HG03097 (cell line): ENCODE data around the gene CNNM1.

Experiments used
- ATAC-seq: cut with Tn5 transposase; IDR thresholded peaks from one replicate; pipeline ENCODE4 v1.9.1; 2021; ENCODE audit not compliant: unreplicated experiment, low FRiP score

CNNM1 gene

DNA sequence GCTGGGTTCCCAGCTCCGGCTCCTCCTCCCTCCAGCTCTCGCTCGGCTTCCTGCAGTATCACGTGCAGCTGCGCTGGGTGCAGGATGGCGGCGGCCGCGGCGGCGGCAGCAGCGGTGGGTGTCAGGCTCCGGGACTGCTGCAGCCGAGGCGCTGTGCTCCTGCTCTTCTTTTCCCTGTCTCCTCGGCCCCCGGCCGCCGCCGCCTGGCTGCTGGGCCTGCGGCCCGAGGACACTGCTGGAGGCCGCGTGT, at the start of gene CNNM1:
CNNM1 (plus strand) TSS at position 53 of the 250 bp plus-strand sequence; CDS start at position 85, 32 bp downstream.
- ATAC-seq = peak; percentile 84

DNA sequence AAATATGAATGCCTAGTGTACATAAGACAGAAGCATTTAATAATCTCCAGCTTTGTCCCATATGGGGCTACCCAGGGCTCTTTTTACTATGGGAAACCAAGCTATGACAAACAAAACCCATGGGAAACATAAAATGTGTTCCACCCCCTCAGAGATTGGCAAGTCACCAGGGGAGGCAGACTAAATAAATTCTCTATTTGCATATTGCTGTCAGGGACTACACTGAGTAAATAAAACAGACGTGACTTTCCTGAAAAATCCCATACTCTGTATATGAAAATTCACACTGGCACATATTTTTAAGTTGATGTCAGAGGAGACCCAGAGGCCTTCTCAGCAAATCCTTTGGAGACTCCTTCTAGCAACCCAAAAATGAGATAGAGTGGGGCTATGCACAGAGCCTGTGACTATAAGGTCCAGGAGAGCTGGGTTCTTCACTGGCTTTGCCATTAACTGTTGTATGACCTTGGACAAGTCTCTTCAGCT, 49.5 kb upstream of the CNNM1 start:
- ATAC-seq = no peak

DNA sequence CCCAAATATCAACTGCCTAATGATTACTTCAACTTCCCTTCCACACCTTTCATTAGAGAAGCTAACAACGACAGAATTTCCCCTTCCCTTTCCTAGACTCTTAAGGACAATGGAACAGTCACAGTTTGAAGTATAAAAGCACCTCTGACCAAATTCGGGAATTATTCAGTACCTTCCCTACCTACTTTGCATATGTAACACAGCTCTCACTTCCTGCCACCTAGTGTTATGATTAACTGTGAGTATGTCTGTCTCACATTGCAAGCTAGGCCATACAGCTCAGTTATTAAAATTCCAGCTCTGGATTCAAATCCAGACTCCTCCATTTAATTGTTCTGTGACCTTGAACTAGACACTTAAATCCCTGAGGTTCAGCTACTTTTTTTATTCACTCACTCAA, 48.7 kb upstream of the CNNM1 start:
- ATAC-seq = no peak

DNA sequence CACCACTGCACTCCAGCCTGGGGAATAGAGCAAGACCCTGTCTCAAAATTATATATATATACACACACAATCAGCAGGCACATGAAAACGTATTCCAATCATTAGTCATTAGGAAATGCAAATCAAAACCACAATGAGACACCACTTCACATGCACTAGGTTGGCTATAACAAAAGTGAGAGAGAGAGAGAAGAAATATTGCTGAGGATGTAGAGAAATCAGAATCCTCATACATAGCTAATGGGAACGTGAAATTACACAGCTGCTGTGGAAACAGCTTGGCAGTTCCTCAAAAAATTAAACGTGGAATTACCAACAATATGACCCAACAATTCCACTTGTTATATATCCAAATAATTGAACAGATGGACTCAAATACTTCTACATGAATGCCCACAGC, 43.3 kb upstream of the CNNM1 start:
- ATAC-seq = no peak

DNA sequence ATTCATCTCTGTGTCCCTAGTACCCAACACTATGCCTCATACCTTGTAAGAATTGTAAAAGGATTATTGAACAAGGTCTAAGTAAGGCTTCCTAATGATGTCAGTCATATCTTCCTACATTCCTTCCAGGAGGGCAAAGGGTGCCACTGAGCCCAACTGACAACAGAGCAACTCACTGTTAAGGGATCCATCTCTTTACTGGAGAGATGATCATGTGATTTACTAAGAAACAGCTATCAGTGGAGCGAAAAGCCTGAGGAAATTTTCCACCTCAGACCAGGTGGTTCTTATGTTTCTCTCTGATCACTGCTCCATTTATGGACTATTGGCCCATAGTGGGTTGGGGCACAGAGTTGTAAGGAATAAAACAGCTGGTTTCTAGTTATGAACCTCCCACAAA, 38.9 kb upstream of the CNNM1 start:
- no peak for ATAC-seq

DNA sequence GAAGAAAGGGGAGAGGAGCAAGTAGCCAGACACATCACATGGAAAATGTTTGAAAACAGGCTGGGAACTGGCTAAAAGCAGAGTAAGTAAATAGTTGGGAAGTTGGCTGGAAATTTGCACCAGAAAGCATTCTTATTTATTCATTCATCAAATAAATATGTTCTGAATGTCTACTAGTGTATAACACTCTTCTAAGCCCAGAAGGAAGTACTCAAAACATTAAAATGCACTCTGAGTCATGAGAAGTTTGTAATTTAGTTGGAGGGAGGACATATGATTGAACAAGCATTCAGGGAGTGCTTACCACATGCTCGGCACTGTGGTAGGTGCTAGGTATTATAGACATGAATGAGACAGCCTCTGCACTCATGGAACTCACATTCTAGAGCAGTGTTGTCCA, 37.0 kb upstream of the CNNM1 start:
- no peak for ATAC-seq

DNA sequence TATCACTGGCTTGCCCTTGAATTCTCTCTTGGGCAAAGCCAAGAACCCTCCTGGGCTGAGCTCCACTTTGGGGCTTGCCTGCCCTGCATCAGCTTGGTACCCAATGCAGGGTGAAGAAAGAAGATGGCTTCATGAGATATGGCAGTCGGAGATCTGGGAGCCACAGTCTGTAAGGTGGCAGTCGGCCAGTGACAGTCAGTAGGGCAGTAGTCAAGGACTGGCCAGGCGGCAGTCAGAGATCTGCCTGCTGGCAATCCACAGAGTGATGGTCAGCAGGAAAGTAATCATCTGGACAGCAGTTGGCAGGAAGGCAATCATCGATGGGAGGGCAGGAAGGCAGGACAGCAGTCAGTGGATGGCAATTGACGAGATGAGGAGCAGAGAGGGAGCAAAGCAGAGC, 32.6 kb upstream of the CNNM1 start:
- ATAC-seq = no peak

DNA sequence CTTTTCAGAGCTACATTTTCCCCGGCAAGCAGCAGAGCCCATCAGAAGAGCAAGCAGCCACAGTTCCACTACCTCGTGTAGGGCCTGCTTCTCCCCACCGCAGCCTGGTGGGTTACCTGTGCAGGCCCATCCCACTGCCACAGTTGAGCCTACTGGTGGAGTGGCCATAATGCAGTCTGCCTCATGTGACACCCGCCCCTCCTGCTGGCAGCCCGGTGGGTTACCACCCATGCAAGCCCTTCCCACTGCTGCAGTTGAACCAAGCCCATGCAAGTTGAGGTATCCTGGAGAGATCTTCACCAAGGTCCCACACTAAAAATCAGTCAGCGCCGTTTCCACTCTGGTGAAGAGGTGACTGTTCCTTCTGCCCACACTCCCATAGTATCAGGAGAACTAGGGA, 32.1 kb upstream of the CNNM1 start:
- no peak for ATAC-seq

DNA sequence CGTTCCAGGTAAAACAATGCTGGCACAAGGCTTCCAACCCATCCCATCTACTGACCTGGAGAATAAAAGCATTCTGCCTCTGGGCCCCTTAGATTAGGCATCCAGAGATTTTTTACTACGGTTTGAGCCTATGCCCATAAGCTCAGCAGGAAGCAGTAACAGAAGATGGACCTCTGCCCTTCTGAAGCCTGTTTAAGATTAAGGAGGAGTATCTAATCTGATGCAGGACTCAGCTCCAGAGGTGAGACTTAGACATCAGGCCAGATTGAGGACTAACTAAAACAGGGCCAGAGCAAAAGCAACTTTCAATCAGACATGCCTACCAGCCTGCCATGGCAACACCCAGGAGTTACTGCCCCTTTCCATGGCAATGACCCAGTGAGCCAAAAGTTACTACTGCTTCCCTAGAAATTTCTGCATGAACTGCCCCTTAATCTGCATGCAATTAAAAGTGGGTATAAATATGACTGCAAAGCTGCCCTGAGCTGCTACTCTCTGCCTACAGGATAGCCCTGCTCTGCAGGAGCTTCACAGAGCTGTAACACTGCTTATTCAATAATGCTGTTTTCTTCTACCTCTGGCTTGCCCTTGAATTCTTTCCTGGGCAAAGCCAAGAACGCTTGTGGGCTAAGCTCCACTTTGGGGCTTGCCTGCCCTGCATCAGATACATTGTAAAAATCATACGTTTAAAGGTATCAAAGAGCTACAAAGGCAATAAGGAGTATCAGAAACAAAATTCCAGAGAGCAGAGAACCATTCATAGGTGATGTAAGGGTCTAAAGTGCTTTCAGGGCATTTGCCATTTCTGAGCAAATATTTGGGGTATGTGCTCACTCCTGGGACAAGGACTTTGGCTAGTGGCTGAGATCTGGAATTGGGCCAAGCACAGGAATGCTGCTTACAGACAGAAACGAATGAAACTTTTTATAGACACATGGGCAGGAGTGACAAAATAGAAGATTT, 25.0 kb upstream of the CNNM1 start:
- no peak for ATAC-seq

DNA sequence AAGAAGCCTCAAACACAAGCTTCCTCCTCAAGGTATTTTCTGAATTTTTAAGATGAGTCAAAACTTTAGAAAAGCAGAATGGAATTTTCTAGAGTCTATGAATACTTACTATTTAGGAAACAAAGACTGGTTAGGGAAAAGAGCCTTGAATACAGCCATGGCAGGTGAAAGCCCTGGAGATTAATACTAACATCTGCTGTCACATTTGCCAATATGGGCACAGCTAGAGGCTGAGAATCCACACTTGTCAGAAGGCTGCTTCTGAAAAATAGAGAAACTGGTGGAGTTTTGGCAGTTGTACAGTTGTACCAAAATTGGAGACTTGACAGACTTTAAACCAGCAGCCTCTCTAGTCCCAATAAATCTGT, 24.3 kb upstream of the CNNM1 start:
- ATAC-seq = no peak

DNA sequence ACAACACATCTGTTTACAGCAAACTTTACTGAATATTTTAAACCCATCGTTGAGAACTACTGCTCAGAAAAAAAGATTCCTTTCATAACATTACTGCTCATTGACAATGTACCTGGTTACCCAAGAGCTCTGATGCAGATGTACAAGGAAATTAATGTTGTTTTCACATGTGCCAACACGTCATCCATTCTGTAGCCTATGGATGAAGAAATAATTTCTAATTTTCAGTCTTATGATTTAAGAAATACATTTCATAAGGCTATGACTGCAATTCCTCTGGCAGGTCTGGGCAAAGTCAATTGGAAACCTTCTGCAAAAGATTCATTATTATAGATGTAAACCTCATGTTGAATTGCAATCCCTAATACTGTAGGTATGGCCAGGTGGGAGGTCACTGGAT, 16.7 kb upstream of the CNNM1 start:
- ATAC-seq = no peak

DNA sequence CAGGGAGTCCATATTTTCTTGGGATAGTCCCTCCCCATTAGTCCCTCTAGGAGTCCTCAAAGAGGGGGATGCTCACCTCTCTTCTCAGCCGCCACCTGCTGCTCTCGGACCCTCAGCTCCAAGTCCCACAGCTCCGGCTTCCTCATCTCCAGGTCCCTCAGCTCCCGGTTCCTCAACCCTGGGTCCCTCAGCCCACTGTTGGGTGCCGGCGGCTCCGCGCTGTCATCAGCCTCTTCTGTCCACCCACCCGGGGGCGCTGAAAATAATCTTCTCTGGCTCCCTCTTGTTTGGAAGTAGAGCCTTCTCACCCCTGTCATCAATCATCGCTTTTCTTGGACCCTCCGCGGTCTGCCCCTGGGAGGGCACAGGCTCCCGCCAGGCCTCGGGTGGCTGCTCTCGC, 13.3 kb upstream of the CNNM1 start:
- no peak for ATAC-seq

DNA sequence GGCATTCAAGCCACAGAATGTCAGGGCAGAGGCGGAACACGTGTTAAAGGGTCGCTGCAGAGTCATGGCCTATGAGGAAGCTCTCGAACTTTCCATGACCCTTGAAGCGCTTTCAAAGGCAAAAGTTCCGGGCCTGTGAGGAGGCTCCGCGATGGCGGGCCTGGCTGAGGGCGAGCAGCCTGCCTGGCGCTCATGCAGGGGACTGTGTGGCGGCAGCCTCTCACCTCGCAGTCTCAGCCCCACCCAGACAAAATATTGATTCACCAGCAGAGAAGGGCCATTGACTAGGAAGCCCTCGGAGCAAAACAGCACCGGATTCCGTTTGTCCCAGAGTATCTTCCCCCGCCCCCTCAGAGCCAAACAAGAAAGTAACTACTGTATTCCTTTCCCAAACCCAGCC, 12.8 kb upstream of the CNNM1 start:
- ATAC-seq = no peak

DNA sequence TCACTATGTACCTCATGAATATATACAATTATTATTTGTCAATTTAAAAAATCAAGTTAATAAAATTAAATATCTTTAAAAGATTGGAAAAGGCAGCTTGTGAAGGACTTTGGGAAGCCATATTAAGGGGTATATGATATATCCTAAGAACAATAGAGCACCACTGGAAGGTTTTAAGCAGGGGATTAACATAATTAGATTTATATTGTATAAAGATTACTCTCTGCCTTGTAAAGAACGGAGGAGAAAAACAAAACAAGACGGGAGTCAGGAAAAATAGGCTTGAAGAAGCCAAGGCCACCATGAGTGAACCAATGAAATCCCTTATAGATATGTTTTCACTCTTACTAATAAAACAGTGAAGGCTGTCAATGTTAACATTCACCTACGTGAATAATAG, 11.1 kb upstream of the CNNM1 start:
- ATAC-seq = no peak

DNA sequence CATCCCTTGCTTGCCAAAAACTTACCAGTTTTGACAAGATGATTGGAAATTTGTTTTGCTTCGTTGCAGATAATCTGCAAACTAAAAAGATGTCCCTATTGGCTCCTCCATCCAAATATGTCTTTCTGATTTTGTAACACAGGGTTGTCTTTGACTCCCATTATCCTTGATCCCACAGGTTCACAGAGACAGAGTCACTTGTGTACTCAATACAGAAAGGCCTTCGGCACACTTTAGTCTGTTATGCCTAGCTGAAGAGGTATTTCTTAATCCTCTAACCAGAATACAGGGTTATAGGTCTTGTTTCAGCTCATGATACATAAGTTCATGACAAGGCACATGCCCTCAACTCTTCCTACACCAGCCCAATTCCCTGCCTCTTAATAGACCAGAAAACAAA, 10.7 kb upstream of the CNNM1 start:
- ATAC-seq = no peak

DNA sequence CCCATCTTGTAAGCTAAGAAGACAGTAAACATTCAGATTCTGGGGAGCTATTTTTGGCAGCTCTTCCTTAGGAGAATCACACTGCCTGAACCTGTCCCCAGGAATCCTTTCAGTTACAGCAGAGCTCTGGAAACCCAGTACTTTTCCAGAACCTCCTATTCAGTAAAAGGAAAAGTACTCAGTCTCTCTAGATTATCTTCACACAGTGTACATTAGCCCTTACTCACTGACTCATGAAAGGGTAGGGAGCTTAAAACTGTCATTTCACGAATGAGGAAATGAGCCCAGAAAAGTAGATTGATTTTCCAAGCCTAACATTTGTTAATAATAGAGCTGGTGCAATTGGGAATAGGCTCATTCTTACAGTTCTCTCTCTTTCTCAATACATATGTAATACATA, 3.9 kb upstream of the CNNM1 start:
- ATAC-seq = no peak

DNA sequence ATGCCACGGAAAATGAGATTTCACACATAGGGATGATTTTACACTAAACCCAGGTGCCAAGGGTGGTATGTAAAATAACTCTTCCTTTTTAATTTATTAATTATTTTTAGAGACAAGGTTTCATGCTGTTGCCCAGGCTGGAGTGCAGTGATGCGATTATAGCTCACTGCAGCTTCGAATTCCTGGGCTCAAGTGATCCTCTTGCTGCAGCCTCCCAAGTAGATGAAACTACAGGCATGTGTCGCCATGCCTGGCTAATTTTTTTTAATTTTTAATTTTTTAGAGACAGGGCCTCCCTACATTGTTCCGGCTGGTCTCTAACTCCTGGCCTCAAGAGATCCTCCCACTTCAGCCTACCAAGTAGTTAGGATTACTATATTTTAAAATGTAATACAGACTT, 2.3 kb upstream of the CNNM1 start:
- ATAC-seq = no peak

DNA sequence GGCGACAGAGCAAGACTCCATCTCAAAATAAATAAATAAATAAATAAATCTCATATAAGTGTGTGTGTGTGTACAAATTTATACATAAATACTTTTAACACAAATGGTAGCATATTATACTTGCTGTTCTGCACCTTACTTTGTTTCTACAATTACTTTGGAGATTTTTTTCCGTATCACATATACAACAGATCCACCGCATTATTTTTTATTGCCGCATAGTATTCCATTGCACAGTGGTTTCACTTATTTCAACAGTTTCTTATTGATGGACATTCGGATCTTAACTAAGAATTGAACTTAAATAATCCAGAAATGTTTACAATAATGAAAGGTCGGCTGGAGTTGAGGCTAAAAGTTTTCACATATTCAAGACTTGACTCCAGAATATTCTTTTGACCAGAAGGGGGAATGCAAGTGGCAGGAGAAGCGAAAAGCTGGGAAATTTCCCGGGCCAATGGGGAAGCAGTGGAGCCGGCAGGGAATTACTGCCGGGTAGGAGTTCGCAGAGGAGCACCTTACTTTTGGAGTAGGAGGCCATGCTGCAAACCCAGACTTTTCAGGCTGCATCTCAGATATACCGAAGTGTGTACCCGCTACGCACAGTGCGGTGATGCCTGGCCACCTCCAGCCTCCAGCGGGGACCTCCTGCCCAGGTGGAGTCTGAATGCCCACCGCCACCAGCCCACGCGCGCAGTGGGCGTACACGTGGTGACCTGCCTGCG, 415 bp upstream of the CNNM1 start:
- no peak for ATAC-seq

DNA sequence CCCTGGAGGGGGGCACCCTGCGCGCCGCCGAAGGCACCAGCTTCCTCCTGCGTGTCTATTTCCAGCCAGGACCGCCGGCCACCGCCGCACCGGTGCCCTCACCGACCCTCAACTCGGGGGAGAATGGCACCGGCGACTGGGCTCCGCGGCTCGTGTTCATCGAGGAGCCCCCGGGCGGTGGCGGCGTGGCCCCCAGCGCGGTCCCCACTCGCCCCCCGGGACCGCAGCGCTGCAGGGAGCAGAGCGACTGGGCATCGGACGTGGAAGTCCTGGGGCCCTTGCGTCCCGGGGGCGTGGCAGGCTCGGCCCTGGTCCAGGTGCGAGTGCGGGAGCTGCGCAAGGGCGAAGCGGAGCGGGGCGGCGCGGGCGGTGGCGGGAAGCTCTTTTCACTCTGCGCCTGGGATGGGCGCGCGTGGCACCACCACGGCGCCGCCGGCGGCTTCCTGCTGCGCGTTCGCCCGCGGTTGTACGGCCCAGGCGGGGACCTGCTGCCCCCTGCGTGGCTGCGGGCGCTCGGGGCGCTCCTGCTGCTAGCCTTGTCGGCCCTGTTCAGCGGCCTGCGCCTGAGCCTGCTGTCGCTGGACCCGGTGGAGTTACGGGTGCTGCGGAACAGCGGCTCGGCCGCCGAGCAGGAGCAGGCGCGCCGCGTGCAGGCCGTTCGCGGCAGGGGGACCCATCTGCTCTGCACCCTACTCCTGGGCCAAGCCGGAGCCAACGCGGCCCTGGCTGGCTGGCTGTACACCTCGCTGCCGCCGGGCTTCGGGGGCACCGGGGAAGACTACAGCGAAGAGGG, 594 bp downstream of the CNNM1 start:
- peak; percentile 46 for ATAC-seq

DNA sequence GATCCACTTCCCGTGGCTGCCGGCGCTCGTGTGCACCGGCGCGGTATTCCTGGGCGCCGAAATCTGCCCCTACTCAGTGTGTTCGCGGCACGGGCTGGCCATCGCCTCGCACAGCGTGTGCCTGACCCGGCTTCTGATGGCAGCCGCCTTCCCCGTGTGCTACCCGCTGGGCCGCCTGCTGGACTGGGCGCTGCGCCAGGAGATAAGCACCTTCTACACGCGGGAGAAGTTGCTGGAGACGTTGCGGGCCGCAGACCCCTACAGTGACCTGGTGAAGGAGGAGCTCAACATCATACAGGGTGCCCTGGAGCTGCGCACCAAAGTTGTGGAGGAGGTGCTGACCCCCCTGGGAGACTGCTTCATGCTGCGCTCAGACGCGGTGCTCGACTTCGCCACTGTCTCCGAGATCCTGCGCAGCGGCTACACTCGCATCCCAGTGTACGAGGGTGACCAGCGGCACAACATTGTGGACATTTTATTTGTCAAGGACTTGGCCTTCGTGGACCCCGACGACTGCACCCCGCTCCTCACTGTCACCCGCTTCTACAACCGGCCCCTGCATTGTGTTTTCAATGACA, 1.3 kb downstream of the CNNM1 start:
- ATAC-seq = peak; percentile 10

DNA sequence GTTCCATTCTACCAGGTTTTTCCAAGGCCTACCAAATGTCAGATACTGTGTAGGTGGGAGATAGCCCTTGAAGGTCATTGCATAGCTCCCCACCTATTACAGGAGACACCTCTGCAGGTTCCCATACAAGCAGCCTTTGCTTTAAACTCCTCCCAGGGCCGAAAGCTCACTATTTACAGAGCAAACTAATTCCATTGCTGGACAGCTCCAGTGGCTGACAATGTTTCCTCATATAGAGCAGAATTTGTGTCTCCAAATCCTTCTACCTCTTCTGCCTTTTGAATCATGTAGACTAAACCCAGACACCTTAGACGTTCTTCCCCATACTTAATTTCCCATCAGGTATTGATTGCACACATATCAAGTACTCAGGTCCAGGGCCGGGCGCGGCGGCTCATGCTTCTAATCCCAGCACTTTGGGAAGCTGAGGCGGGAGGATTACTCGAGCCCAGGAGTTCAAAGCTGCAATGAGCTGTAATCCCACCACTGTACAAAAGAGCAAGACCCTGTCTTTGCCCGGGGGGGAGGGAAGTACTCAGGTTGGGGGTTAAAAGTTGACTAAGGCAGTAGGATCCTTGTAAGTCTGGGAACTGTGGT, 2.1 kb downstream of the CNNM1 start:
- no peak for ATAC-seq
